ENCODE results near the gene ITGB3.

Gene ITGB3

DNA sequence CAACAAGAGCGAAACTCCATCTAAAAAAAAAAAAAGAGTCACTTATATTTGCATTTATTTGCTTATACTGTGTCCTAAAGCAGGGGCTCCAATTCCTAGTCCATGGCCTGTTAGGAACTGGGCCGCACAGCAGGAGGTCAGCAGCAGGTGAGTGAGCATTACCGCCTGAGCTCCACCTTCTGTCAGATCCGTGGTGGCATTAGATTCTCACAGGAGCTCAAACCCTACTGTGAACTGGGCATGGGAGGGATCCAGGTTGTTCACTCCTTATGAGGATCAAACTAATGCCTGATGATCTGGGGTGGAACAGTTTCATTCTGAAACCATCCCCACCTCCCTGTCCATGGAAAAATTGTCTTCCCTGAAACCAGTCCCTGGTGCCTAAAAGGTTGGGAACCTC is 24.9 kb downstream of the ITGB3 start:
- no peak for DNase-seq

GRCh38 chr17:47279062-47279801 is 25.6 kb downstream of the ITGB3 start:
- DNase-seq: no peak

GRCh38 chr17:47280072-47280811 is 26.6 kb downstream of the ITGB3 start:
- DNase-seq: no peak

GRCh38 chr17:47281216-47281615 is 27.6 kb downstream of the ITGB3 start:
- no peak for DNase-seq

DNA sequence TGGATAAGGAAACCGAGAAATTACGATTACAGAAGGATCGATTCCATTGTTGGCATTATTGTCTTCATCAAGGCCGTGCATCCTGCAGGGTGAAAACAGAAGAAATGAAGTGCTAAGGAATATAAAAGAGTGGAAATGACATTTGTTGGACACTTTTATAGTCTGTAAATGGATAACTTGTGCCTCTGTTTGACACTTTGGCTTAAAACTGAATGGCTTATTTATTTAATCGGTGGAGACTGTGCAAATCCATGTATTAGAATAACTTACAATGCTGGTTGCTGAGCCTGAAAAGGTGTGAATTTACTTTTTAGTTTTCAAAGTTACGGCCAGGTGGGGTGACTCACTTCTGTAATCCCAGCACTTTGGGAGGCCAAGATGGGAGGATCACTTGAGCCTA is 31.4 kb downstream of the ITGB3 start:
- DNase-seq: no peak

- no peak for DNase-seq
Observed at GRCh38 chr17:47286198-47286914, 32.7 kb downstream of the ITGB3 start.

- DNase-seq: no peak
Observed at GRCh38 chr17:47287068-47287467, 33.4 kb downstream of the ITGB3 start.

DNA sequence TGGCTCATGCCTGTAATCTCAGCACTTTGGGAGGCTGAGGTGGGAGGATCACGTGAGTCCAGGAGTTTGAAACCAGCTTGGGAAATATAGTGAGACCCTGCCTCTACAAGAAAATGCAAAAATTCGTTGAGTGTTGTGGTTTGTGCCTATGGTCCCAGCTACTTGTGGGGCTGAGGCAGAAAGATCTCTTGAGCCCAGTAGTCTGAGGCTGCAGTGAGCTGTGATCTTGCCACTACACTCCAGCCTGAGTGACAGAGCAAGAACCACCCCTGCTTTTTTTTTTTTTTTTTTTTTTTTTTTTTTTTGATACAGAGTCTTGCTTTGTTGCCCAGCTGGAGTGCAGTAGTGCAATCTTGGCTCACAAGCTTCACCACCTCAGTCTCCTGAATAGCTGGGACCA is 34.0 kb downstream of the ITGB3 start:
- DNase-seq: no peak

DNA sequence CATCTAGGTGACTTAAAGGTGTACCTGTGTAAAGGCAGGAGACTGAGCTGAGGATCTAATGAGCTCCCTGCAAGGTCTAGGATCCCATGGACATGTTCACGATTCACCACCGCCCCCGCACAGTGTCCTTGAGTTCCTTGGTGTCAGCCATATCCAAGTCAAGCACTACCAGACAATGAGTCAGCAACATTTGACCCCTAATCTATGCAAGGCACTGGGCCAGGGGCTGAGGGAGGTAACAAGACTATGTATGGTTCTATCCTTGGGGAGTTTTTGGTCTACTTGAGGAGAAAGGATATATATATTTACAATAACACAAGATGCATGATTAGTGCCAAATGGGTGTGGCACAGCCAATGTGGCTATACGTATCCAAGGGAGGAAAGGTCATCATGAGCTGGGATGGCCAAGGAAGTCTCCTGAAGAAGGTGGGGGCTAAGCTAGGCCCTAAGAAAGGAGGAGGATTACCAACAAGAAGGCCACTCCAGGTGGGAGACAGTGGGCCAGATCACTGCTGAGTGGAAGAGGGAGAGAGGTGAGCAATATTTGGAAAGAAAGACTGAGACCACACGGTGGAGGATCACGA is 35.0 kb downstream of the ITGB3 start:
- DNase-seq: no peak

- no peak for DNase-seq
Observed at GRCh38 chr17:47289302-47289701, 35.7 kb downstream of the ITGB3 start.

DNA sequence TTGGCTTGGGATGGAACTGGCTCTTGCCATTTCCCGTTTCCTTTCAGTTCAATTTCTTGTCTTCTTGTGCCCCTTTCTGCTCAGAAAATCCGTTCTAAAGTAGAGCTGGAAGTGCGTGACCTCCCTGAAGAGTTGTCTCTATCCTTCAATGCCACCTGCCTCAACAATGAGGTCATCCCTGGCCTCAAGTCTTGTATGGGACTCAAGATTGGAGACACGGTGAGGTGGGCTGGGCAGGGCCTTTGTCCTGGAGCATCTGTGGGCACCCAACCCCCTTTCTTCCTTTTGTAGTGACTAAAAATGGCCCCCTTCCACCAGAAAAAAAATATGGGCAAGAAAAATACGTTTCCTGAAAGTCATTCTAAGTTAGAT is 37.2 kb downstream of the ITGB3 start:
- DNase-seq: no peak

DNA sequence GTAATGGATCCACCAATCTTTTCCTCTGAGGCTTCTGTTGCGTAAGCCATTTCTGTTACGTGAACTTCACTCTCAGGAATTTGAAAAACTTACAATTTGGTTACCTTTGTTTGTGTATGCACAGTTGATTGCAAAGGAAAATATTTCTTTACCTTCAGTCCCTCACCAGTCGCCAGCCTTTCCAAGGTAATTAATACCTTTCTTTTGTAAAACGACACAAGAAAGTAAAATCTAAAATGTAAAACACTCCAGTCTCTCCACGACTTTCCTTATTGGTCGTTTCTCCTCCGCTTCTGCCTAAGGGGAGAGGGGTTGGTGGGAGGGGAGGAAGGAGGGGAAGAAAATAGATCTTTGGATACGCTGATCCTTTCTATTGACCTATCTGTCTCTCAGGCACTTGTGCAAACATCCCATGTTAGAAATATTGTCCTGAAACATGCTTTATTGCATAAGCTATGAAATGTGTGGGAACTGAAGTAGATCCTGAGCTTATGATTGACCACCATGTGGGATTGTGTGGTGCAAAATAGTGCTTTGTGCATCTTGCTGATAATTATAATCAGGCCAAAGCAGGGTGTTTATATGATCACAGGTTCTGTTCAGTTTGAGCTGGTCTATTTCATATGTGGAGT is 37.7 kb downstream of the ITGB3 start:
- no peak for DNase-seq

DNA sequence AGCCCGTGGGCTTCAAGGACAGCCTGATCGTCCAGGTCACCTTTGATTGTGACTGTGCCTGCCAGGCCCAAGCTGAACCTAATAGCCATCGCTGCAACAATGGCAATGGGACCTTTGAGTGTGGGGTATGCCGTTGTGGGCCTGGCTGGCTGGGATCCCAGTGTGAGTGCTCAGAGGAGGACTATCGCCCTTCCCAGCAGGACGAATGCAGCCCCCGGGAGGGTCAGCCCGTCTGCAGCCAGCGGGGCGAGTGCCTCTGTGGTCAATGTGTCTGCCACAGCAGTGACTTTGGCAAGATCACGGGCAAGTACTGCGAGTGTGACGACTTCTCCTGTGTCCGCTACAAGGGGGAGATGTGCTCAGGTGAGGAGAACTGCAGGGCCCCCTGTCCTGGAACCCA is 38.6 kb downstream of the ITGB3 start:
- DNase-seq: no peak

- no peak for DNase-seq
Observed at GRCh38 chr17:47295037-47295873, 41.6 kb downstream of the ITGB3 start.

- DNase-seq: no peak
Observed at GRCh38 chr17:47295874-47296255, 42.2 kb downstream of the ITGB3 start.

DNA sequence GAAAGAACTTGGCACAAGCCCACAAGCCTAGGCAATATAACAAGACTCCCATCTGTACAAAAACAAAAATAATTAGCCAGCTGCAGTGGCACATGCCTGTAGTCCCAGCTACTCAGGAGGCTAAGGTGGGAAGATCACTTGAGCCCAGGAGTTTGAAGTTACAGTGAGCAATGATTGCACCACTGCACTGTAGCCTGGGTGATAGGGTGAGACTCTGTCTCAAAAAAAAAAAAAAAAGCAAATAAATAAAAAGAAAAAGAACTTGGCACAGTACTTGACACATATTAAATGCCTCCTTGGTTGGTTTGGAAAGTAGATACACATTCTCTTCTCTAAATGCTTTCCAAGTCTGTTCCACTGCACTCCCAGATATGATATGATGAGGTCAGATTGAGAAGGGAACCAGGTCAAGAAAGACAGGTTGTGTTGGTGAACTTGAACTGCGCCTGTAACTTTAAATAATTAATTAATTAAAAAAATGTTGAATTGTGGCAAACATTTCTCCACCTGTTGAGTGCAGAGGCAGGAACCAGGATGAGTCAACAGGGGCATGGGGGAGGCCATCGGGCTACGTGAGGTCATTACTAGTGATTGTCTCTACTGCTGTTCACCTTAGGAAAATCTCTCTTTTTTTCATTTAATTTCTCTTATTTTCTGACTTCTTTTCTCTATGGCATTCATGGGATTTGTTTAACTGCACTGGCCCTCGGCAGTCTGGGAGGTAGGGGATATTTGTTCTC is 44.2 kb downstream of the ITGB3 start:
- no peak for DNase-seq

DNA sequence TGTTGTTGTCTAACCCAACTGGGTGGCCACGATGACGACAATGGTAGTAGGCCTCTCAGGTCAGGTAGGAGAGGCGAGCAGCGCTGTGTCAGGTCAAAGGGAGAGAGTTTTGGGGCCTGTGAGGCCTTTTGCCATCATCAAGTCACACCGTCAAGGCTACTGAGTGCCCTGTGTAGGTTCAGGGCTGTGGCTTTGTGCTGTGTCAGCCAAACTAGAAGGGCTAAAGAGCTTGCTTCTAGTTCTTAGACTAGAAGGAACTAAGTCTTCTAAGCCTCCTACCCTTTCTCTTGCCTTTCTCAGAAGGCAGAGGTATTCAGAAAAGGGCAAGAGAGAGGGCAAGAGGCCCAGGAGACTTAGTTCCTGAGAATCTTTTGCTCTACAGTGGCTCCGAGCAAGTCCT is 45.1 kb downstream of the ITGB3 start:
- DNase-seq: no peak

DNA sequence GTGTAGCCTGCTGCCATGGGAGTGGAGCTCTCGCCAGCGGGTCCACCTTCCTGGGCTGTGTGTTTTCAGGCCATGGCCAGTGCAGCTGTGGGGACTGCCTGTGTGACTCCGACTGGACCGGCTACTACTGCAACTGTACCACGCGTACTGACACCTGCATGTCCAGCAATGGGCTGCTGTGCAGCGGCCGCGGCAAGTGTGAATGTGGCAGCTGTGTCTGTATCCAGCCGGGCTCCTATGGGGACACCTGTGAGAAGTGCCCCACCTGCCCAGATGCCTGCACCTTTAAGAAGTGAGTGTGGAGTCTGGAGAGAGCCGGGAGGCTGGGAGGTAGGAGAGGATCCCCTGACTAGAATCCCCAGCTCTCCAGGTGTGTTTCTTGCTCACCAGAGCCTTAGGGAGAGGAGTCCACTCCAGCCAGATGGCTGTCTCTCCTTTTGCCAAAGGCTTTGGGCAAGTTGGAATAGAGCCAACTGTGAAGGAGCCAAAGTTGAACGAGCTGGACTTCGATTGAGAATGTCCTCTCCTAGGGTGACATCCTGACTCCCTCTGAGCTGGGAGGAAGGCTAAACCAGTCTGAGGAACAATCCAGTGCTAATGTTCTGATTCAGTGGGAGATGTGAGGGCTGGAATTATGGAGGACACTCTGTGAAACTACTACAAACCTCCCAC is 45.7 kb downstream of the ITGB3 start:
- no peak for DNase-seq

- DNase-seq: no peak
Observed at GRCh38 chr17:47300718-47301117, 47.1 kb downstream of the ITGB3 start.

DNA sequence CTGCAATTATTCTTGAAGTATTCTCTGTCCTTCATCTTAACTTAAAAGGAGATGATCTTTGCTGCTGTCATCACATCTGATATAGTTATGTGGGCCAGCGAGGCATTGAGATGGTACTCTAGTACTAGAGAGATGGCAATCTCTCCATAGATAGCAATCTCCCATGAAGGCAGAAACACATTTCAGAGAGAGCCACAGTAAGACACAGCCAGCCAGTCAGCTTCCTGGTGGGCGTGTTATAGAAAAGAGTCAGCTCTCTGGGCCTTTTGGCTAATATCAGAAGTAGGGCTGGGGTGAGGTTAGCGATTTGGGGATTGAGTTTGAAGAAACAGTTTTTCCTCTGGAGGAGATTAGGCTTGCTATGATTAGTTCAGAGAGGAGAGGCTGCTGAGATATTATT is 47.5 kb downstream of the ITGB3 start:
- DNase-seq: peak in 1 of 2 experiments; percentile 24

DNA sequence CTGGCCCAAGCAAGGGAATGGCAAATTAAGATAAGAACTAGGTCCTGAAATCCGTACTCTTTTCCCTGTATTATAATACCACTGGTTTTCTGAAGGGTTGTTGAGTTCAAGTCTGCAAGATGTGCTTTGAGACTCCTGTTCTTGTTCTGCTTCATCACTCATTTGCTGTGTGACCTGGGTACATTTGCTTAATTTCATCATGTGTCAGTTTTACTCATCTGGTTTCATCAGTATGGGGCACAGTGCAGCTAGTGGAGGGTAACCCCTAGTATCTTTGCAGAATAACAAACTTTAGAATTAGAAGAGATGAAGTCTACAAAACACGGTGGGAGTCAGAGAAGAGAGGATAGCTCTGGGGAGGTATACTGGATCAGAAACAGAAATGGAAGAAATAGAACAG is 48.2 kb downstream of the ITGB3 start:
- no peak for DNase-seq

Measured in activated CD4-positive, alpha-beta T cell treated with anti-CD3 and anti-CD28 coated beads, Interleukin-2, amount 50 U/mL, for 48 hours (primary cell).